Cardiac muscle cell (in vitro differentiated cells and primary cell): ENCODE results near the gene FUCA2. TPM values are rescaled to one million over a fixed set of nuclear protein-coding genes. Genes with fewer than 3 reads are reported as not detected.

Experiments
- DNase-seq, 2 donors: peaks; one replicate each; pipeline versions ENCODE4 v3.0.0 to v3.0.0-alpha.2; 2010 to 2017; ENCODE audit warnings: low read depth in 1 of 2, low spot score in 1 of 2
- H3K27ac ChIP-seq: fragments of 200-600 bp; sonication (generic); 2 replicates; pipeline ENCODE4 v1.5.1; 2016
- H3K27me3 ChIP-seq: fragments of 200-600 bp; sonication (generic); 2 replicates; pipeline ENCODE4 v1.6.0; 2016; ENCODE audit warnings: control low read depth
- H3K36me3 ChIP-seq: fragments of 200-600 bp; sonication (generic); 2 replicates; pipeline ENCODE4 v1.5.1; 2016; ENCODE audit warnings: control low read depth
- H3K4me1 ChIP-seq: fragments of 200-600 bp; sonication (generic); 2 replicates; pipeline ENCODE4 v1.8.1; 2017; ENCODE audit warnings: low read depth, mild to moderate bottlenecking, mixed run types
- H3K4me3 ChIP-seq: fragments of 200-600 bp; sonication (generic); 2 replicates; pipeline ENCODE4 v1.5.1; 2016; ENCODE audit warnings: mild to moderate bottlenecking
- H3K9me3 ChIP-seq: fragments of 200-600 bp; sonication (generic); 2 replicates; pipeline ENCODE4 v1.5.1; 2017; ENCODE audit warnings: low read depth, mild to moderate bottlenecking, control low read depth
- CTCF ChIP-seq: IDR thresholded peaks from 2 replicates; pipeline ENCODE4 v1.5.1; 2012; ENCODE audit warnings: low read depth, mild to moderate bottlenecking, low read length
- polyA plus RNA-seq: library from polyadenylated mRNA; unstranded; fragments of >200 nt; fragmentation: Nextera tagmentation; extraction: Ambion mirVana; gene quantifications from 2 replicates; pipeline ENCODE4 v1.2.1, GENCODE V29; 2016
- total RNA-seq: library from RNA; depleted of rRNA; stranded (reverse); fragments of >200 nt; gene quantifications from 2 replicates; pipeline ENCODE4 v1.2.3, GENCODE V29; 2016

The FUCA2 gene
- total and polyA plus RNA-seq, 2 experiments from 2014 or later: 16.1 to 32.6 TPM

- peak; percentile 10 to 30 for DNase-seq
- no peak for TF ChIP-seq CTCF
Measured at GRCh38 chr6:143457563-143458359, 53.8 kb downstream of the FUCA2 start.

DNA sequence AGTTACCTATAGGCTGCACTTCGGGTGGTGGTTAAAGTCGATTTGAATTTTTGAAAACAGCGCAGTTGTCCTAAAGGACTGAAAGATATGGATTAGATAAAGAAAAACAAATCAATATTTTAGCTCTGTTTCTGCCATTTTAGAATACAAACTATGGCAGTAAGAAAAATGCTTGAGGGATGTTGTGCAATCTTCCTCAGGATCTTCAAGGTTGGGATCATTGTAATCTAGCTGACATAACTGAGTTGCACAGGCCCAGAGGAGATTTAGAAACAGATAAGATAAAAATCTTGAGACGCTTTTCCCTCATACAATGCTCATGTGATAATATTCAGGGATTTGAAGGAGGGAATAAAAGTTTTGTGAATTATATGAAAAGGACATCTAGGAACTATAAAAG is 60.0 kb downstream of the FUCA2 start:
- no peak for TF ChIP-seq CTCF
- DNase-seq: no peak
- Histone ChIP-seq H3K27me3 (no peaks in the 10 kb centered on the region), H3K4me3 (peak overlapping the region; percentile 71), H3K4me1 (peaks cover 19% of the 10 kb centered on the region), H3K27ac (peak overlapping the region; percentile 83), H3K36me3 (no peaks in the 10 kb centered on the region), H3K9me3 (no peaks in the 10 kb centered on the region)

More at GRCh38 chr6:143457563-143458359, 53.8 kb downstream of the FUCA2 start:
- Histone ChIP-seq H3K27me3 (no peaks in the 10 kb centered on the region), H3K9me3 (no peaks in the 10 kb centered on the region), H3K36me3 (peaks cover 2% of the 10 kb centered on the region), H3K4me1 (peaks cover 3% of the 10 kb centered on the region), H3K4me3 (no peak overlapping the region), H3K27ac (no peak overlapping the region)

DNA sequence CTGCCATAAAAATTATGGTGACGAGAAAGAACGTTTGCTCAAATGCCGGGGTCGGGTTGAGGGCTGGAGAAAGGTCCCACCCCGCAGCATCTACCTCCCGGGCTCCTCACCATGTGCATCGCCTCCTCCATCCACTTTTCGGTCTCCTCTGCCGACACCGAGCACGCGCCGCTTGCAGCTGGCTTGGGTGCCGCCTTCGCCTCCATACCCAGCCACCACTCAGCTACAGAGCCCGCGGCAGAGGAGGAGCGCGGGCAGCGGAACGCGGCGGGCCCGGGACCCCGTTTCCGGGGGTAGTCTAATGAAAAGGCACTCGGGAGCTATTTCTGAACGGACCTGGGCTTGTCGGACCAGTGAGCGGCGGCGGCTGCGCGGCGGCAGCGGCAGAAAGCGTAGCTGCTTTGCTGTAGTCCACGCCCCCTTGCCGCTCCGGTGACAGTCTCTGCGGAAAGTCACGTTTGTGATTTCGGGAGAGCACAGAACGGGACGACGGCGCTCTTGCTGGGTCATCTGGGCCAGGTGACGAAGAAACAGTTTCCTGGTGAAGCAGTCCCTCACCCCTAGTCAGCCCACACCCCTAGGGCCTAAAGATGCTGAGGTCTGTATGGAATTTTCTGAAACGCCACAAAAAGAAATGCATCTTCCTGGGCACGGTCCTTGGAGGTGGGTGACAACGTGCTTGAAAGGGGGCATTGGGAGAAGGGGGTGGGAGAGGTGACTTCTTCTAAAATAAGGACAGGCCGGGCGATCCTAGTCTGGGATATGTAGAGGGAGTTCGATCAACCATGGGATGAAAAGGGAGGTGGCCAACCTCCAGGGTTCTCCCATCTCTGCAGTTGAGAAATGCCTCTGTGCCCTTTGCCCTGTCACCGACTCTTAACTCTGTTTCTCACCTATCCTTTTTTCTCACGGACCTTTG is 60.8 kb downstream of the FUCA2 start, which contains the start of the genes ADAT2 and PEX3:
Gene ADAT2 (minus strand): TSS at position 243 of the 919 bp plus-strand sequence. CDS start 37 bp downstream, at position 206.
Gene PEX3 (plus strand): TSS at position 353 of the 919 bp plus-strand sequence. CDS start 238 bp downstream, at position 591.
- no peaks in the 10 kb centered on the region for H3K27me3 ChIP-seq
- H3K4me3 ChIP-seq: peak within 1 kb of the TSS; percentile 71
- no peak for TF ChIP-seq CTCF
- peaks cover 19% of the 10 kb centered on the region for H3K4me1 ChIP-seq
- peak within 1 kb of the TSS; percentile 83 for H3K27ac ChIP-seq
- H3K36me3 ChIP-seq: no peaks in the 10 kb centered on the region
- no peaks in the 10 kb centered on the region for H3K9me3 ChIP-seq
- peak; percentile 96 to 97 for DNase-seq

GRCh38 chr6:143449714-143450452 is 61.6 kb downstream of the FUCA2 start:
- no peaks in the 10 kb centered on the region for H3K27me3 ChIP-seq
- no peak for TF ChIP-seq CTCF
- H3K4me3 ChIP-seq: peak overlapping the region; percentile 71
- DNase-seq: peak; percentile 10 to 60
- H3K4me1 ChIP-seq: peaks cover 19% of the 10 kb centered on the region
- peak overlapping the region; percentile 83 for H3K27ac ChIP-seq
- no peaks in the 10 kb centered on the region for H3K9me3 ChIP-seq
- no peaks in the 10 kb centered on the region for H3K36me3 ChIP-seq
